MCF 10A (cell line): ENCODE measurements around the gene GALR2. TPM values are rescaled to one million over a fixed set of nuclear protein-coding genes. Genes with fewer than 3 reads are reported as not detected.

Source experiments
- BruUV-seq: library from RNA; stranded (reverse); fragments of 400-500 nt; replicated peaks from 2 replicates; lab custom pipeline; 2021; lab: Mats Ljungman, UMichigan
- CTCF ChIA-PET: fragments of 300-600 bp; sonication (Branson Sonifier 250); formaldehyde crosslinking; extraction: SDS; loops from one replicate; lab custom pipeline; 2021; ENCODE audit warnings: antibody characterized with exemption, inconsistent platforms; lab: Yijun Ruan, JAX
- POLR2A ChIA-PET: fragments of 300-600, 350-650 bp; sonication (Branson Sonifier 250); formaldehyde crosslinking; extraction: SDS; loops from one replicate; lab custom pipeline; 2020; ENCODE audit warnings: antibody characterized with exemption, inconsistent platforms; lab: Yijun Ruan, JAX
- DNase-seq: peaks from one replicate; pipeline ENCODE4 v3.0.0-alpha.2; 2018; ENCODE audit not compliant: unreplicated experiment
- H3K27ac Mint-ChIP-seq: one replicate; pipeline ENCODE4 v1.8.0; 2022; ENCODE audit warnings: mild to moderate bottlenecking, low read depth, mixed read lengths; ENCODE audit not compliant: unreplicated experiment
- H3K27me3 Mint-ChIP-seq: one replicate; pipeline ENCODE4 v1.8.0; 2022; ENCODE audit warnings: mixed read lengths; ENCODE audit not compliant: insufficient read depth, unreplicated experiment
- H3K36me3 Mint-ChIP-seq: one replicate; pipeline ENCODE4 v1.8.0; 2022; ENCODE audit warnings: mild to moderate bottlenecking, moderate library complexity, mixed read lengths; ENCODE audit not compliant: insufficient read depth, unreplicated experiment
- H3K4me1 Mint-ChIP-seq: one replicate; pipeline ENCODE4 v1.8.0; 2022; ENCODE audit warnings: mixed read lengths; ENCODE audit not compliant: insufficient read depth, unreplicated experiment
- H3K4me3 Mint-ChIP-seq: one replicate; pipeline ENCODE4 v1.8.0; 2022; ENCODE audit warnings: mild to moderate bottlenecking, moderate library complexity, mixed read lengths; ENCODE audit not compliant: unreplicated experiment
- H3K9me3 Mint-ChIP-seq: one replicate; pipeline ENCODE4 v1.8.0; 2022; ENCODE audit warnings: mixed read lengths; ENCODE audit not compliant: unreplicated experiment
- intact Hi-C: fragments of 100-400 bp; cut with micrococcal nuclease; formaldehyde crosslinking; loops from 2 replicates; pipeline ENCODE4 v1.14.1; 2022
- total RNA-seq: library from RNA; stranded (reverse); gene quantifications from 2 replicates; pipeline ENCODE4 v1.2.3, GENCODE V29; 2022
- TF ChIP-seq, protein P1 (sequence below): fragments of 200-600 bp; IDR thresholded peaks from one replicate; pipeline ENCODE4 v1.8.0; 2022; ENCODE audit warnings: antibody characterized with exemption, mild to moderate bottlenecking; ENCODE audit not compliant: unreplicated experiment

The GALR2 gene
- total RNA-seq, 1 experiment from 2014 or later: 0.37 TPM

DNA sequence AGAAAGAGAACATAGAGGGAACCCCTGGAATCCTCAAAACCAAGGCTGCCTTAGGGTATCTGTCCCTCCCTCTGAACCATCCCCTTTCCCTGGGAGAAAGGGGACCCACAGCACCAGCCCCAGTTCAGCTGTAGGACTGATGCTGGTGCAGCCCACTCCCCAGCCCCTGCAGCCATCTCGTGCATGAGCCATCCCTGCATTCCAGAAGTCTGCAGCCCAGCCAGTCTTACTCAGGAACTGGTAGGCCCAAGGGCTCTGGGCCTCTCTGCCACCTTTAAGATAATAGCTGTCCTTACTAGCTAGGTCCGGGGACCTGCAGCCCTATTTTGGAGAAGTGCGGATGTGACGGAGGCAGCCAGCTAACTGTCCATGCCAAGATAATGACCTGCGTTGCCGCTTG, 41.4 kb upstream of the GALR2 start:
- H3K27me3 Mint-ChIP-seq: no peaks in the 10 kb centered on the region
- no peaks in the 10 kb centered on the region for H3K9me3 Mint-ChIP-seq
- BruUV-seq: no TSS peak
- CTCF ChIA-PET: interaction anchor here (0.6 to 1.2 kb wide), 3 partner anchors 14 to 19 kb away, joined by 3 to 5 read pairs (median 3); no protein-coding TSS in a partner anchor
- DNase-seq: no peak
- H3K4me3 Mint-ChIP-seq: no peak overlapping the region
- TF ChIP-seq, protein P1, sequence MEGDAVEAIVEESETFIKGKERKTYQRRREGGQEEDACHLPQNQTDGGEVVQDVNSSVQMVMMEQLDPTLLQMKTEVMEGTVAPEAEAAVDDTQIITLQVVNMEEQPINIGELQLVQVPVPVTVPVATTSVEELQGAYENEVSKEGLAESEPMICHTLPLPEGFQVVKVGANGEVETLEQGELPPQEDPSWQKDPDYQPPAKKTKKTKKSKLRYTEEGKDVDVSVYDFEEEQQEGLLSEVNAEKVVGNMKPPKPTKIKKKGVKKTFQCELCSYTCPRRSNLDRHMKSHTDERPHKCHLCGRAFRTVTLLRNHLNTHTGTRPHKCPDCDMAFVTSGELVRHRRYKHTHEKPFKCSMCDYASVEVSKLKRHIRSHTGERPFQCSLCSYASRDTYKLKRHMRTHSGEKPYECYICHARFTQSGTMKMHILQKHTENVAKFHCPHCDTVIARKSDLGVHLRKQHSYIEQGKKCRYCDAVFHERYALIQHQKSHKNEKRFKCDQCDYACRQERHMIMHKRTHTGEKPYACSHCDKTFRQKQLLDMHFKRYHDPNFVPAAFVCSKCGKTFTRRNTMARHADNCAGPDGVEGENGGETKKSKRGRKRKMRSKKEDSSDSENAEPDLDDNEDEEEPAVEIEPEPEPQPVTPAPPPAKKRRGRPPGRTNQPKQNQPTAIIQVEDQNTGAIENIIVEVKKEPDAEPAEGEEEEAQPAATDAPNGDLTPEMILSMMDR: no peak
- peaks cover 3% of the 10 kb centered on the region for H3K36me3 Mint-ChIP-seq
- POLR2A ChIA-PET: interaction anchor here (0.9 kb wide), 2 partner anchors 14 to 38 kb away, joined by 3 to 4 read pairs; no protein-coding TSS in a partner anchor
- H3K4me1 Mint-ChIP-seq: no peaks in the 10 kb centered on the region
- H3K27ac Mint-ChIP-seq: no peak overlapping the region
- intact Hi-C loops: no loop called here

DNA sequence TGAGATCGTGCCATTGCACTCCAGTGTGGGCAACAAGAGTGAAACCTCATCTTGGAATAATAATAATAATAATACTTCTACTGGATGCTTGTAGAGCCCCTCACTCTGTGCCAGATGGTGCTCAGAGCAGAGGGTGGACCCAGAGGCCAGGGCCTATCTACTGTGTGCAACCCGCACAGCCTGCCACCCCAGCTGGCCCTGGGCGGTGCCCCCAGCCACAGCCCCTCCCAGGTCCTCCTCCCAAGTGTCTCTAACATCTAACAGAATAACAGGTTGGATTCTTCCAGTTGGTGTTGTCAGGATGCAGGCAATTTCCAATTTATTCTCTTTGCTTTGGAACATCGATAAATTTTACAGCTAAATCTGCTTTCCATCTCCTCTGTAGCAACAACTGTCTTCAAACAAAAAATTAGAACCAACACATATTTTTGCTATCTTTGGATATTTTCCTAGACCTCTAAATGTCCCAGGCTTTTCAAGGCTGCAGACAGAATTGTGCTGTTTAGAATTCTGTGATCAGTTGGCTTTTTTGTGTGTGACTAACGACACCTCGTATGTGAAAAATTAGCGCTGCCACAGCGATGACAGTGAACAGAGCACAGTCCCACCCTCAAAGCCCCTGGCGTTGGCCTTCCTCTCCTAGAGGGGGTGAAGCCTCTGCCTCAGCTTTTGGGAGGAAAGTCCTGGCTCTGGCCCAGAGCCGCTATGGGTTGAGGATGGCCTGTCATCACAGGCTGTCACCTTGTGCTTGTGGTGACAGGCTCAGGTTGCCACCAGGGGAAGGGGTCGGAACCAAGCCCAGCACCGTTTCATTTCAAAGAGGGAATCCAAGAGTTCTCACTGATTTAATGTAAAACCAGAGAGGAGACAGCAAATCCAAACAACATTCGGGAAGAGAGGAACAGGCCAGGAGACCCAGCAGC, 39.9 kb upstream of the GALR2 start:
- no TSS peak for BruUV-seq
- intact Hi-C loops: no loop called here
- H3K4me3 Mint-ChIP-seq: no peak overlapping the region
- no peak for DNase-seq
- H3K27ac Mint-ChIP-seq: no peak overlapping the region
- ChIA-PET CTCF (no interaction called here), POLR2A (interaction anchor here (0.6 kb wide), 2 partner anchors 11 to 129 kb away, joined by 3 read pairs; no protein-coding TSS in a partner anchor)
- H3K27me3 Mint-ChIP-seq: no peaks in the 10 kb centered on the region
- peaks cover 19% of the 10 kb centered on the region for H3K36me3 Mint-ChIP-seq
- H3K4me1 Mint-ChIP-seq: no peaks in the 10 kb centered on the region
- H3K9me3 Mint-ChIP-seq: no peaks in the 10 kb centered on the region
- TF ChIP-seq, protein P1: no peak

DNA sequence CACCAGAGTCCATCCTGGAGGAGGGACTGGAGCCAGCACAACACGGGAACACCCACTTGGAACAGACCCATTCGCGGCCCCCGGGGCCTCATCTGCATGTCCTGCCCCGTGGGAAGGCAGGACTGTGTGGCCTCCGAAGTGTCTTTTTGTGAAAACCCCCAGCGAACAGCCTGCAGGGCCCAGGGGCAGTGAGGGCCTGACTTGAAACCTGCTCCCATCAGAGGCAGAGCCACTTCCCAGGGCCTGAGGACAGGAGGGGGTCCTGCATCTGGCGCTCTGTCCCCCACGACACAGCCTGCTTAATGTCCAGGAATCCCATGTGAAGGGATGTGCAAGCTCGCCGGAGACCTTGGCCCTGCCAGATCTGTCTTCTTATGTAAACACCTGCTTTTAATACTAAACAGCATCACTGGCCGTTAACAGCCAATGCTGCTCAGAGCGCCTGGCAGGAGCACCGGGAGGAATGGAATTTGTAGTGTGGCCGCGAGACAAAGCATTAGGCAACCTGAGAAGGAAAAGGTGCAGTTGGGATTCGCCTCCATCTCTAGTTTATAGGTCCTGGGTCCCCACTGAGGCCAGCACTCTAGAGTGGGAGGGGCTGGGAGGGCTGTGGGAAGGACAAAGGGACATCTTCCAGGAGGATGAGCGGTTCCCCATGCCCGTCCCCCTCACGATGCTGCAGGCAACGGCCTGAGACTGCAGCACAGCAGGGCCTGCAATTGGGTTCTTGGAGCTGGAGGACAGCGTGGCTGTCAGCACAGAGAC, 37.9 kb upstream of the GALR2 start:
- TF ChIP-seq, protein P1: no peak
- POLR2A ChIA-PET: no interaction called here
- no peaks in the 10 kb centered on the region for H3K4me1 Mint-ChIP-seq
- no peaks in the 10 kb centered on the region for H3K9me3 Mint-ChIP-seq
- no TSS peak for BruUV-seq
- H3K36me3 Mint-ChIP-seq: peaks cover 33% of the 10 kb centered on the region
- no peak overlapping the region for H3K27ac Mint-ChIP-seq
- CTCF ChIA-PET: no interaction called here
- no peak overlapping the region for H3K4me3 Mint-ChIP-seq
- no peak for DNase-seq
- intact Hi-C loops: no loop called here
- no peaks in the 10 kb centered on the region for H3K27me3 Mint-ChIP-seq

DNA sequence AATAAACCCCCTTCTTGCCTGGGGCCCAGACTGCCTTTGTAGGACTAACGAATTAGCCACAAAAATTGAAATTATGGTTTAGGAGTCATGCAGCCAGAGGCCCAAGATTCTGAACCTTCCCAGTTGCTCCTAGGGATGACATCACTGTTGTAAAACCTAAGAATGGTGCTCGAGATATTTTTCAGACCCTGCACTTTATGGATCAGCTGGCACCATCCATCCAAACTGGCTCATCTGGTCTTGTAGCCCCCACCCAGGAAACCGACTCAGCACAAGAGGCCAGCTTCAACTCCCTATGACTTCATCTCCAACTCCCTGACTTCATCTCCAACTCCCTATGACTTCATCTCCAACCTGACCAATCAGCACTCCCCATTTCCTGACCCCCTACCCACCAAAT, 36.5 kb upstream of the GALR2 start:
- H3K27me3 Mint-ChIP-seq: no peaks in the 10 kb centered on the region
- intact Hi-C loops: no loop called here
- H3K36me3 Mint-ChIP-seq: peaks cover 47% of the 10 kb centered on the region
- no peak overlapping the region for H3K27ac Mint-ChIP-seq
- DNase-seq: no peak
- no peak overlapping the region for H3K4me3 Mint-ChIP-seq
- no peaks in the 10 kb centered on the region for H3K9me3 Mint-ChIP-seq
- TF ChIP-seq, protein P1: no peak
- POLR2A ChIA-PET: no interaction called here
- no TSS peak for BruUV-seq
- CTCF ChIA-PET: interaction anchor here (0.6 kb wide), 1 partner anchor 140 kb away, joined by 3 read pairs; no protein-coding TSS in a partner anchor
- H3K4me1 Mint-ChIP-seq: no peaks in the 10 kb centered on the region
